Fibroblast of pulmonary artery (primary cell): ENCODE results near the gene F7.

ENCODE experiments used
- DNase-seq: peaks from one replicate; pipeline ENCODE4 v3.0.0-alpha.2; 2010; ENCODE audit warnings: low read depth
- H3K4me3 ChIP-seq: replicated peaks from 2 replicates; pipeline ENCODE4 v1.5.1; 2011; ENCODE audit warnings: low read depth, mild to moderate bottlenecking, control low read depth, low read length, moderate library complexity
- CTCF ChIP-seq: IDR thresholded peaks from 2 replicates; pipeline ENCODE4 v1.5.1; 2011; ENCODE audit warnings: mild to moderate bottlenecking, control low read depth, low read length, inconsistent platforms; ENCODE audit errors: missing control alignments

F7 gene

DNA sequence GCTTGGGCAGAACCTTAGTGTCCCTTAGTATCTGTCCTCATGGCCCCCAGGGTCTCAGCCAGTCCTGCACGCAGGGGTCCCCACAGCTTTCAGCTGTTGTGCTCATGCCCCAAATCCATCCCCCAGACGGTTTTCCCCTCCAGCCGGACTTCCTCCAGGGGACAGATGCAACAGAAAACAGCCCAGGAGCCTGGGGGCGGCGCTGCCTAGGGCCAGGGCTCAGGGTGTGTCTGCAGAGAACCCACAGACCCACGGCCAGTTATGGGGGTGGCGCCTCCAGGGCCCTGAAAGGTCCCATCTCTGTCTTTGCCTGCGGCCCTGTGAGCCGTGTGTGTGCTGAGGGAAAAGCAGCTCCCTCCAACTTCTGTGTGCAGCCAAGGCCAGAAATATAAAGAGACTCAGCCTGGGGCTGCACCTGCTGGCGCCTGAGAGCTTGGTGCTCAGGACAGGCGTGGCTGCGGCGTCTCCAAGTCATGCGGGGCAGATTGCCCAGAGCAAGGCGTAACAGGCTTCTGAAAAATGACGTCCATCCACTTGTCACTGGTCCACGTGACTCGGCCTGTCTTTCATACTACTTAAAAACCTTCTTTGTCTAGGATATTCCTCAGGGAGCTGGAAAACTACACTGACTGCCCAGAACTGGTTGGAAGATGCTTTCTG is 22.1 kb upstream of the F7 start:
- TF ChIP-seq CTCF = no peak
- peak; percentile 41 for DNase-seq
- H3K4me3 ChIP-seq = no peak overlapping the region

- DNase-seq = no peak
- H3K4me3 ChIP-seq = no peak overlapping the region
- peak; percentile 14 for TF ChIP-seq CTCF
Measured at GRCh38 chr13:113084094-113084942, 21.3 kb upstream of the F7 start.

GRCh38 chr13:113084943-113085540 is 20.5 kb upstream of the F7 start:
- no peak overlapping the region for H3K4me3 ChIP-seq
- DNase-seq = no peak
- TF ChIP-seq CTCF = no peak

DNA sequence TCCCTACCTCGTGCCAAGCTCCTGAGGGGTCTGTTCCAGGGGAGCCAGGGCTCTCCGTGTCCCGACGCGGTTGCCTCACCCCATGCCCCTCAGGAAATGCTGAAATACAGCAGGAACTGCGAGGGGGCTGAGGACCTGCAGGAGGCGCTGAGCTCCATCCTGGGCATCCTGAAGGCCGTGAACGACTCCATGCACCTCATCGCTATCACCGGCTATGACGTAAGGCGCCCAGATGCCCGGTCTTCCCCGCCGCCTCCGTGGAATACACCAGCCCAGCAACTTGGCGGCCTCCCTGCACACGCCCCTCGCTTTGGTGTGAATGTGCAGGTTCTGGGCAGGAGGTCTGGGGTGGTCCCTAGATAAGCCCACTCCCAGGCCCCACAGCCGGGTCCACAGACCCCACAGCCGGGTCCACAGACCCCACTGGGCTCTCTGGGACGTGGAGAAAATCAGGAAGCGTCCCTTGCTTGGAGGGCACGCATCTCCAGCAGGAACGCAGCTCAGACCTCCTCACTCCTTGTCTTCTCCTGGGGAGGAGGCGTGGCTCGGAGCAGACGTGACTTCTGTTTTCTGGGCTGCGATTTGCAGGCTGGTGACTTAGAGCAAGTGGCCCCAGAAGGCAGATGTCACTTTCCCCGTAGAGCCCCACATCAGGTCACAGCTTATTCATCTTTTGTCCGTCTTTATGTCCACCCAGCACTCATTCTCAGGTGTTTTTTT is 19.4 kb upstream of the F7 start:
- TF ChIP-seq CTCF = peak; percentile 16
- no peak overlapping the region for H3K4me3 ChIP-seq
- peak; percentile 5 for DNase-seq

DNA sequence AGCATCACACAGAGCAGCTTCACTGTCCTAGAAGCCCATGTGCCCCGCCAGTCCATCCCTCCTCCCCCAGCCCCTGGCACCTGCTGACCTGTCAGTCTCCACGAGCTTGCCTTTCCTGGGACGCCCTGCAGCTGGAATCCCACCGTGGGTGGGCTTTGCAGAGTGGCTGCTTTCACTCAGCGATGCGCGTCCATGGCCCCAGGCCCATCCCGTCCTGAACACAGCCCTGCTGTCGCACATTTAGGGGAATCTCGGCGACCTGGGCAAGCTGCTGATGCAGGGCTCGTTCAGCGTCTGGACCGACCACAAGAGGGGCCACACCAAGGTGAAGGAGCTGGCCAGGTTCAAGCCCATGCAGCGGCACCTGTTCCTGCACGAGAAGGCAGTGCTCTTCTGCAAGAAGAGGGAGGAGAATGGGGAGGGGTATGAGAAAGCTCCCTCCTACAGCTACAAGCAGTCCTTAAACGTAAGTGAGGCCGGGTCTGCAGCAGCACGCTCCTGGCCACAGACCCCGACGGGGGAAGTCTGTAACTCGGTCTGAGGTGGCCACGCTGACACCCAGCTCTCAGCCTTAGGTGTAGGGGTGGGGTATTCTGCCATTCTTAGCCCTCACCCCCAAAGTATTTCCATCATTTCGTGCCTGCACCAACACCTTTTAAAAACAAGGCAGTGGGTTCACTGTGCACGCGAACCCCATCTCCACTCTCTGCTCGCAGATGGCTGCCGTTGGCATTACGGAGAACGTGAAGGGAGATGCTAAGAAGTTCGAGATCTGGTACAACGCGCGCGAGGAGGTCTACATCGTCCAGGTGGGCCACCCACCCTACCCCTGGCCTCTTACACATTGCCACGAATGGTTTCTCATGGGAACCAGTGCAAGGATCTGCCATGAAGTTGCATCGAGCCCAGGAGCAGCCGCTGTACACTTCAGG is 18.3 kb upstream of the F7 start:
- H3K4me3 ChIP-seq = no peak overlapping the region
- TF ChIP-seq CTCF = no peak
- no peak for DNase-seq
